H1 (cell line): Measurements from ENCODE around the gene ODAD3. TPM values are rescaled to one million over a fixed set of nuclear protein-coding genes. Genes with fewer than 3 reads are reported as not detected.

Experiments used
- CBX5 ChIP-seq: fragments of 300-800, 300-1000 bp; sonication (generic); IDR thresholded peaks from 2 replicates; pipeline ENCODE4 v1.7.1; 2016; ENCODE audit warnings: antibody characterized with exemption, low read length, low read depth
- CBX8 ChIP-seq: fragments of 300-800, 300-1000 bp; sonication (generic); IDR thresholded peaks from 2 replicates; pipeline ENCODE4 v1.7.1; 2016; ENCODE audit warnings: low read depth, low read length, borderline replicate concordance
- CEBPB ChIP-seq: IDR thresholded peaks from 2 replicates; pipeline ENCODE4 v1.6.1; 2012; ENCODE audit warnings: low read depth, low read length
- CHD1 ChIP-seq: IDR thresholded peaks from 2 replicates; pipeline ENCODE4 v1.6.1; 2012; ENCODE audit warnings: low read depth, low read length, improper control_type of control experiment
- FOSL1 ChIP-seq: IDR thresholded peaks from 2 replicates; pipeline ENCODE4 v1.6.1; 2011; ENCODE audit warnings: mild to moderate bottlenecking, low read depth, low read length, moderate library complexity; ENCODE audit not compliant: insufficient read depth
- MAFK ChIP-seq: IDR thresholded peaks from 2 replicates; pipeline ENCODE4 v1.6.1; 2012; ENCODE audit warnings: low read depth, mild to moderate bottlenecking, improper control_type of control experiment, low read length
- NANOG ChIP-seq: IDR thresholded peaks from 2 replicates; pipeline ENCODE4 v1.6.1; 2011; ENCODE audit warnings: low read length, low read depth, mild to moderate bottlenecking, inconsistent platforms; ENCODE audit not compliant: insufficient read depth, poor library complexity, severe bottlenecking
- RFX5 ChIP-seq: IDR thresholded peaks from 2 replicates; pipeline ENCODE4 v1.6.1; 2011; ENCODE audit warnings: low read depth, low read length, improper control_type of control experiment, borderline replicate concordance
- SIN3A ChIP-seq, 2 experiments: IDR thresholded peaks in 1 of 2; conservative IDR thresholded peaks in 1 of 2; 2 replicates each; pipeline ENCODE4 v1.6.1; 2011 to 2012; ENCODE audit warnings: low read length in 2 of 2, improper control_type of control experiment in 1 of 2, low read depth in 1 of 2, mild to moderate bottlenecking in 1 of 2
- polyA plus RNA-seq, 7 experiments: library from polyadenylated mRNA; depleted of rRNA in 3 of 7; stranded (reverse) in 5 of 7; unstranded in 2 of 7; fragments of >200 nt in 5 of 7; fragments of 200-250 nt in 2 of 7; gene quantifications; 1 replicate in 5 of 7; 2 replicates in 1 of 7; 4 replicates in 1 of 7; pipeline versions ENCODE4 v1.2.1 to v1.2.3, GENCODE V29; 2011 to 2013; ENCODE audit warnings: missing spikeins in 2 of 7, mixed read lengths in 2 of 7
- total RNA-seq: library from RNA; stranded (reverse); fragmentation: NEBNext Ultra II Directional; extraction: Animal tissue kit (Norgen Biotek cat#: 25700); gene quantifications from 2 replicates; pipeline ENCODE4 v1.2.1, GENCODE V29; 2021
- TF ChIP-seq, protein P1 (sequence below): IDR thresholded peaks from 2 replicates; pipeline ENCODE4 v1.6.1; 2012; ENCODE audit warnings: inconsistent platforms

ODAD3 gene
- total and polyA plus RNA-seq, 2 of the 8 experiments (the other 6 are each of a cell fraction or from before 2014, with no cell fraction given), result 2.1 to 2.2 TPM

DNA sequence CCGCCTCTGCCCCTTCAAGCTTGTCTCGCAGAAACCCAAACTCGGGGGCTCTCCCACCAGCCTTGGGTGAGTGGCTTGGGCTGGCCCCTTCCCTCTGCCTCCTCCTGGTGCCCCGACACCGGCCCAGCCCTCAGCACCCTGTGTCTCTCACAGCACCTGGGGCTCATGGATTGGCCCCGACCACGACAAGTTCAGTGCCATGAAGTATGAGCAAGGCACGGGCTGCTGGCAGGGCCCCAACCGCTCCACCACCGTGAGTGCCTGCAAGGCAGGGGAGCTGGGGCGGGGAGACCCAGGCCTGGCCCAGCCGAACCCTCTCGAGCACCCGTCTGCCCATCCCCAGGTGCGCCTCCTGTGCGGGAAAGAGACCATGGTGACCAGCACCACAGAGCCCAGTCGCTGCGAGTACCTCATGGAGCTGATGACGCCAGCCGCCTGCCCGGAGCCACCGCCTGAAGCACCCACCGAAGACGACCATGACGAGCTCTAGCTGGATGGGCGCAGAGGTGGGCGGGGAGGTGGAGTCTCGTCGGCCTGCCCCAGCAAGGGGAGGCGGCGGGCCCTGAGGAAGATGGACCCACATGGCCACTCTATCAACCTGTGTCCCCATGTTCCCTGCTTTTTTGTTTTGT, 14.1 kb upstream of the ODAD3 start (continued):
- no peak for TF ChIP-seq SIN3A (conservative IDR thresholded peaks at IDR 0.05 in 1 of 2, IDR thresholded peaks at IDR 0.05 in 1 of 2; ENCODE audit: low read depth in 1 of 2, low read length in 2 of 2)
- TF ChIP-seq, protein P1, sequence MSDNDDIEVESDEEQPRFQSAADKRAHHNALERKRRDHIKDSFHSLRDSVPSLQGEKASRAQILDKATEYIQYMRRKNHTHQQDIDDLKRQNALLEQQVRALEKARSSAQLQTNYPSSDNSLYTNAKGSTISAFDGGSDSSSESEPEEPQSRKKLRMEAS, result no peak
- no peak for TF ChIP-seq CHD1
- TF ChIP-seq CBX5, result no peak
- no peak for TF ChIP-seq MAFK
- TF ChIP-seq CEBPB, result no peak
- TF ChIP-seq RFX5, result no peak
- no peak for TF ChIP-seq FOSL1
- no peak for TF ChIP-seq CBX8
- no peak for TF ChIP-seq NANOG
